HG03103 (cell line): ENCODE data around the gene ARAP2.

ENCODE experiments used
- ATAC-seq: cut with Tn5 transposase; IDR thresholded peaks from one replicate; pipeline ENCODE4 v1.9.1; 2021; ENCODE audit warnings: low read depth; ENCODE audit not compliant: unreplicated experiment

The ARAP2 gene

DNA sequence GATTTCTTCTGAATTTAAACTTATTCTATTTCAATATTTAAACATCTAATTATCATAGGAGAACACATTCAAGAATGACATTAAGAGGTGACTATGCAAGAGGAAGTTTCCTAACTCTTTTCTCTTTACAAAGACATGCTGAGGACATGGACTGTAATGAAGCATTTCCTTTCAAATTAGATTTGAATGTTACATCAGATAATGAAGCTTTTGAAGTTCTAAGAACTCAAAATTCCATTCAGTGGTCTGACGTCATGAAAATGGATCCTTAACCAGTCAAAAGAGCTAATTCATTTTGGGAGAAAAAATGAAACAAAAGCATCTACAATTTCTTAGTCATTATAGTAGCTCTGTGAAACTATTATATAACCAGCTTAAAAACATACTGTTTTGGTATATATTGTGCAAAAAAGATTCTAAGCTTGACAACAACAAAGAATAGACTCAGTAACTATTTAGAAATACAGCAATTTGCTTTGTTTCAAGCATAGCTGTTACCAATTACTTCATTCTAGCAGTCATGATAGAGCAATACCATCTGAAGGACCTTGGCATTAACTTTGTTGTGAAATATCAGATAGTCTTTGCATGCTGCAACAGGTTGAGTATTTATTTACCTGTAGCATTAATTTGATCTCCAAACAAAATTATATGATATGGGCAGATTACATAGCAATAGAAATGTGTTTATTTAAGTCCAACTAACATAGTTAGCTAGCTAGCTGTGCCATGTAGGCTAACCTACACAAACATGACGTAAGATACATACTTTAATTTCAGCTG lies 23.4 kb upstream of the ARAP2 start:
- ATAC-seq, result no peak

DNA sequence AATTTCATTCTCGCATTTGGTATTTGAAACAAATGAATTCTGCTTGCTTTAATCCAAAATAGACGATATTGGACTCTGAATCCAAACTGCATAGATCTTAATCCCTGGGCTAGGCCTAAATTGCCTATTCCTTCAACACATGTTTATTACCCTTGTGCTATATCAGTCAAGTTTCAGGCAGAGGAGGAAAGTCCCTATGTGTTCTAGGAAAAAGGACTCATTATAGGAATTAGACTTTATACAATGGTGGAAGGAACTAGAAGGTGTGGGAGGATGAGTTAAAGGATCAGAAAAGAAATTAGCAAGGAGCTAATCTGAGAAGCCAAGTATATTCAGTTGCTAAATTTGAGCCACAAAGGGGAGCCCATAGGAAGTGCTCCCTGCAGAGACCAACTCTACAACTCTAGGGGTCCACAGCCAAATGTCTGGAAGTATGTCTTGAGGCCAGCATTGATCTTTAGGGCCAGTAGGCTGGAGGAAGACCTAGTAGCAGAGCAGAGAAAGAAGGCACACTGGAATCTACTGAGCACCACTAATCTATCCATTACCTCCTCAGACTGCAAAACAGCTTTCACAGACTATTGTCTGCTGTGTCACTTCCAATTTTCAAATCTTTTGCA lies 20.0 kb upstream of the ARAP2 start:
- ATAC-seq, result no peak

DNA sequence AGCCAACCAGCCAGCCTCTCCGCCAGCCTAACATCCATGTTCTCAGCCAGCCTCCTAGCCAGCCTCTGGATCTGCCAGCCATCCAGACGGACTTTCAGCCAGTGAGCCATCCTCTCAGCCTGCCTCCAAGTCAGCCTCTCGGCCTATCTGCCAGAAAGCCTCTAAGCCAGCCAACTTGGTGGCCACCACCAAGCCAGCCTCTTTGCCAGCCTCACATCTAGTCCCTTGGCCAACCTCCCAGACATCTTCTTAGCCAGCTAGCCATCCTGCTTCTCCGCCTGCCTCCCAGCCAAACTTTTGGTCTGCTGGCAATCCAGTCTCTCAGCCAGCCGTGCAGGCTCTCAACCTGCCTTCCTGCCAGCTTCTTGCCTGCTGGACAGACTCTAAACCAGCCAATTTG lies 16.4 kb upstream of the ARAP2 start:
- ATAC-seq, result no peak

DNA sequence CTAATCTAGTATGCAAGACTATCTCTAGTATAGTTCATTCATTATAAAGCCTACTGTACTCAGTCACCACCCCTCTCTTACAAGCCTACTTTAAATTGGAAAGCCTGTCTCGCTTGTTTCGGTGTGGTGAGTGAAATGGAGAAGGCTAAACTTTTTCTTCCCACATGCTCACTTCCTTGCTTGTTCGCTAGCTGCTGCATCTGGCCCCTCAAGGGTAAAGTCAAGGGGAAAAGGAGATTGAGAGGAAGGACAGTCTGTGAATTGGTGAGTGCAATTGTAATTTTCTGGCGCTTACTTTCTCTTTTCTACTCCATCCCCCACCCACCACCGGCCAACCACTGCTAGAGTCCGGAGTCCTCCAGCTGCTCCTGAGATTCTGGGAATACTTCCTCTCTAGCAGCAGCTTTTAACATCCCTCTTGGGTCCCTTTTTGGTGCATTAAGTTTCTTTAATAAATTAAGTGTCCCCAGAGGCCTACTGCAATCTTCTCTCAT lies 12.1 kb upstream of the ARAP2 start:
- ATAC-seq, result peak; percentile 62

DNA sequence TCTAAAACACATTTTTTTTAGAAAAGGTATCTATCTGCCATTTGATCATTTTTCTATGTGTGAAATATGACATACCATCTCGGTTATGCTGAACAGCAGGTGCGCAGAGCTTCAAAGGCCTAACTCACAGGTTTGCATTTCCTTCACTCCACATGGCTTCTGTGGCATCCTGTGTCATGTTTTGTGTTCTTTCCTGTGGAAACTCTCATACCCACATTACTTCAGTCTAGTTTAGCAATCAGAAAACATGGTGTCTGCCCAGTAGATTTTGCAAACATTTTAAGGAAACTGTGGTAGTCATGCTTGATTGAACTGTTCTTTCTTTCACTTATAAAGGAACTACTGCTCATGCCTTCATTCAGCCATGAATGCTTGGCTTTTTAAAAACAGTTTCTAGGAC lies 11.3 kb upstream of the ARAP2 start:
- peak; percentile 67 for ATAC-seq

DNA sequence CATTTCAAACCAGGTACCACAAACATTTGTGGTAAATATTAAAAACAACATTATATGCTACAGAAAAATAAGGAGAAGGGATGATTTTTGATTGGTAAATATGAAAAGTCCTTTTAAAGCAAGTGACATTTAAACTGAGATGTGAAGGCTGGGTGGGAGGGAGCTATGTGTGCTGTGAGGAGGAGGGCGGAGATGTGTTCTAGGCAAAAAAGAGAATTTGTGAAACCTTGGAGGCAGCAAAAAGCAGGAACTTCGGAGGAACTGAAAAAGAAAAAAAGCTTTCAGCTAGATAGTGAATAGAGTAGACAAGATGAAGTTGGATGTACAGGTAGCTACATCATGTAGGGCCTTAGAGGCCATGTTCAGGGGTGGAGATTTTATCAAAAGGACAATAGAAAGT lies 10.1 kb upstream of the ARAP2 start:
- ATAC-seq, result no peak

DNA sequence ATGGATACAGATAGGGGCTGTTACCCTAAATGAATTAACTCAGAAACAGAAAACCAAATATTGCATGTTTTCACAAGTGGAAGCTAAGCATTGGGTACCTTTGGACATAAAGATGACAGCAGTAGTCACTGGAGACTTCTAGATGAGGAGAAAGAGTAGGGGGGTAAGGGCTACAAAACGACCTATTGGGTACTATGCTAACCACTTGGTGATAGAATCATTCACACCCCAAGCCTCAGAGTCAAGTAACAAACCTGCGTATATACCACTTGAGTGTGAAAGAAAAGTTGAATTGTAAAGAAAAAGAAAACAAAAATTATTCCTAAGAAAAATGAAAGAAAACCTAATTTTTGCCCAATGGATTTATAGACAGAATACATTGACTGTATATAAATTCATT lies 7.7 kb upstream of the ARAP2 start:
- ATAC-seq, result no peak

DNA sequence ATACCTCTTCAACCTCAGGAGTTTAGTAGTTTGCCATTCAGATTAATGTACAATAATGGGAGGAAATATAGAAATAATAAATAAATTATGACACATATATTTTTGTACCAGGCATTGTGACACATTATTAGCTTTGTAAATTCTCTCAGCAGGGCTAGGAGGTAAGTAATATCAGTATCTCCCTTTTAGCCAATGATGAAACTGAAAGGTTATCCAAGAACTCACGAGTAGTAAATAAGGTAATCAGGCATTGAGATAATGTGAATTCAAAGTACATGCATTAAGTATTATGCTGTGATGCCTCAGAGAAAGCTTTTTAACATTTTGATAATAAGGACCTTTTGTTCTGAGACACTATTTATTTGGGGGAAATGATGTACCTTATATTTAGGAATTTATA lies 5.3 kb upstream of the ARAP2 start:
- ATAC-seq, result no peak

DNA sequence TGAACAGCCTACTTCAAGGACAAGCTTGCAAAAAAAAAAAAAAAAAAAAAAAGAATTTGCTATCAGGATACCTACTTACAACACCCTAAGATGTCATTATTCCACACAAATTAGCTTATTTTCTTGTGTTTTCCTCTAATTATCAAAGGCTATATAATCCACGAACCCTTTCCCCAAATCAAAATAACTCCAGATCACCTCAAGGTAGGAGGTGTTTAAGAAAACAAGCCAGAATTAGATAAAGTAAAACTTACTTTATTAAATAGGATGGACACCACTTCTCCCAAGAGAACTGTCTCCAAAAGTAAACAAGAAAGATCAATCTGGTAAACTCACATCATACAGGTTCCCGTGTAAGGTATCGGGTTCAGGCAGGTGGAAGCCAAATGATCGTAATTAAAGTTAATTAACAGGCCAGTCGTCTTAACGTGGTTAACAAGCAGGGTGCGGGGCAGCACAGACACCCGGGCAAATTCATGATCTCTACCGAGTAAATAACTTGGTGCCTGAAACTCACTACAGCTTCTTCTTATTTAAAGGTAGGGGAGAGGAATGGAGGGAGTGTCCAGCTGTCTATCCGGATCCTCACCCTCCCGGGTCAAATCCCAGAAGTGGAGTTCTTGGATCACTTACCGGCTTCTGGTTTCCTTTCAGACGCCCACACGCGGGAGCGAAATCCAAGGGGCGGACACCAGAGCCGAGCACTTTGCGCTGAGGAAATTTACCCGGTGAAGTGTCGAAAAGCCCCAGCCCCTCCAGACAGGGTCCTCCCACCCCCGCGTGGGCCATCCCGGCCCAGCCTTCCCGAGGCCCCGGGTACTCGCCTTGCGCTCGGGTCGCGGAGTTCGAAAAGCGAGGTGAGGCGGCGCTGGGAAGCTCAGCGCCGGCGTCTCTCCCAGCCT lies 708 bp downstream of the ARAP2 start:
- ATAC-seq, result peak; percentile 28

DNA sequence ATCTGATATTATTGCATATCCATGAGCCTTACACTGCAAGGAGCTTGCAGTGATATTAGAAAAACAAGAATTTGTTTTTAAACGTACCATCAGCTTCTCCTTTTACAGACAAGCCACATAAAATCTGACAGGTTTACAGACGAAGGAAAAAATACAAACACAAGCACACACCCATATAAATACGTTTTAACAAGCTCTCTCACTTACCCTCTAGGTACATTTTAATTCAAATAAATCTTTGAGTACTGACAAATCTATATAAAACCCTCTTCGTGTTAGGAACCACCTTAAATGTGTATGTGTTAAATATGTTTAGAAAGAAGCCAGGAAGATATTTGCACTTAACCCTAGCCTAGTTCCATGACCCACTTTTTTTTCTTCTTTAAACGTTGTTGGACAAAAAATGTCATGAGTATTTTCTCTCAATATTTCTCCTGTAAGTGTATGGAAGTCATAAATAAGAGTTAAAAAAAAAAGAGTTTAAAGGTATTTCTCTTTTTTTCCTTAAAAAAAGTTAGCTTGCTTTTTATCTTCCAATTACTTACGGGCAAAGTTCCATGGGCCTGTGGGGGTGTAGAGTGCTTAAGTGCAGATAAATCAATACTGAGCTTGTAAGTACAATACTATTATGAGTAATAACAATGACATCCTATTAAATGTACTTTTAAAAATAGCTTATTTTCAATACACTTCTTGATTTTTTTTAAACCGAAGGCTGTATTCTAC lies 1.5 kb downstream of the ARAP2 start:
- ATAC-seq, result no peak

DNA sequence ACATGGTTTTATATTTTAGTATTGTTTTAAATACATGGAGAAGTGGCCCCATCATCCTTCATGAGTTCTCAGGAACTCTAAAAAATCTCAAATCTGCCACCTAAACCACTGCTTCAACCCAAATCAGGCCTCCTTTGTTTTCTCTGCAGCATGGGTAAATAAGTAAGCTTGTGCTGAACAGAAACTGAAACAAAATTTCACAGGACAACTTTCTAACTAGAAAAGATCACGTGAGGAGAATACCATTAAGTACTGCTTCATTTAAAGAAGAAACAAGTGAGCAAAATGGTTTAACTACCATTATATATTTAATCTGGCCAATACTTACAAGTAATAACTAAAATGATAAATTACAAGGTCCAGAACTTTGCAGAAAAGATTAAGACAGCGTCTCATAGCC lies 2.5 kb downstream of the ARAP2 start:
- peak; percentile 41 for ATAC-seq

DNA sequence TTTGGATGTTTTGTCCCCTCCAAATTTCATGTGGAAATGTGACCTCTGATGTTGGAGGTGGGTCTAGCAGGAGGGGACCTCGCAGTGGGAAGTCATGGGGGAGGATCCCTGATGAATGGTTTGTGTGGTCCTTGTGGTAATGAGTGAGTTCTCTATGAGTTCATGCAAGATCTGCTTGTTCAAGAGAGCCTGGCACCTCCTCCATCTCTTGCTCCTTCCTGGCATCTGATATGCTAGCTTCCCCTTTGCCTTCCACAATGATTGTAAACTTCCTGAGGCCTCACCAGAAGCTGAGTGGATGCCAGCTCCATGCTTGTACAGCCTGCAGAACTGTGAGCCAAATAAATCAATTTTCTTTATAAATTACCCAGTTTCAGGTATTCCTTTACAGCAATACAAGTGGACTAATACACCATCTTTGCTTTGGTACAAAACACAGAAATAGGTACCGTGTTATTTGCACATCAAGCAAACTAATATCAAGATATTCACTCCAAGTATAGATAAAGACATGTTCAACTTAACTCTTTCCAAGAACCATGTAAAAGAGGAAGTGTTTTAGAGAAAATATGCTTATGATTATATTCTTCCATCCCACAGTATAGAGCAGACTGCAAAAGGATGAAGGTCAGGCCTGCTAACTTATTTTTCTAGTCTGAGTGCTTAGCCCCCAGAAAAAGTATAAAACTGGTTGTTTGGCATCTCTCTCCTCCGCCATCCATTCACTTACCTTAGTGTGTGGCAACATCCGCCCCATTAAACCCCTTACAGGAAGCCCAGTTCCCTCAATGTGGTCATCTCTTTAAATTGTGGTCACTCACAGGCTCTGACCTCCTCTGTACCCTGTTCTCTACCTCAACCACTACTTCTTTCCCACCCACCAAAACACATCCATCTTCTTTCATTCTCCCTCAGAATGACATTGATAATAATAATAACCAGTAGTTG lies 6.7 kb downstream of the ARAP2 start:
- ATAC-seq, result no peak

DNA sequence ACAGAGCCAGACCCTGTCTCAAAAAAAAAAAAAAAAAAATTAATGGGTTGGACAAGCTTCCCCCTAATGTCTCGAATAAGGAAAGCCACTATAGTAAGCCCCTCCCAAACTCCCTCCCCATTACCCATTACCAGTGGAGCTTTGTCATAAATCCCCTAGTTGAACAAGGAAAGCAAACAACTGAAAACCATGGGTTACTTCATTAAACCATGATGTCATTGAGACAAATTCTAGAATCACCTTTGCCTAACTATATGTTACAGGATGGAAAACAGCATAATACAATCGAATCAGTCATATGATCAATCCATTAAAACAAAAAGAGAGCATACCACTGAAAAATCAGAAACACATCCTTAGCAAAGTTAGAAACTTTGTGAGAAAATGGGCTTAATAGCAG lies 8.2 kb downstream of the ARAP2 start:
- ATAC-seq, result no peak

DNA sequence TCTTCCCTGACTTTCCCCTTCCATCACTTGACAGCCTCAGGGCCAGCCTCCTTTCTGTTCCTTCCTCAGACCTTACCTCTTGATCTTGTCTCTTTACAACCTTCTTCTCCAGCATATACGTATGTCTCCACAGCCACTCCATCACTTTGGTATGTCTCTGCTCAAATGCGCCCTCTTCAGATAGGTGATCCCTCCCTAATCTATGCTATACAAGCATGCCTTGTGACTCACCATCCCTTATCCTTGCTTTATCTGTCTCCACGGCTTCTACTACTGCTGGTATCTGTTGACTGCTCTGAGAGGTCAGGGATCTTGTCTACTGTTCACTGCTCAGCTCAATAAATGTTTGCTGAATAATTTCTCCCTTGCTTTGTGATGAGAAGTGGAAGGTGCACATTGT lies 9.0 kb downstream of the ARAP2 start:
- no peak for ATAC-seq

DNA sequence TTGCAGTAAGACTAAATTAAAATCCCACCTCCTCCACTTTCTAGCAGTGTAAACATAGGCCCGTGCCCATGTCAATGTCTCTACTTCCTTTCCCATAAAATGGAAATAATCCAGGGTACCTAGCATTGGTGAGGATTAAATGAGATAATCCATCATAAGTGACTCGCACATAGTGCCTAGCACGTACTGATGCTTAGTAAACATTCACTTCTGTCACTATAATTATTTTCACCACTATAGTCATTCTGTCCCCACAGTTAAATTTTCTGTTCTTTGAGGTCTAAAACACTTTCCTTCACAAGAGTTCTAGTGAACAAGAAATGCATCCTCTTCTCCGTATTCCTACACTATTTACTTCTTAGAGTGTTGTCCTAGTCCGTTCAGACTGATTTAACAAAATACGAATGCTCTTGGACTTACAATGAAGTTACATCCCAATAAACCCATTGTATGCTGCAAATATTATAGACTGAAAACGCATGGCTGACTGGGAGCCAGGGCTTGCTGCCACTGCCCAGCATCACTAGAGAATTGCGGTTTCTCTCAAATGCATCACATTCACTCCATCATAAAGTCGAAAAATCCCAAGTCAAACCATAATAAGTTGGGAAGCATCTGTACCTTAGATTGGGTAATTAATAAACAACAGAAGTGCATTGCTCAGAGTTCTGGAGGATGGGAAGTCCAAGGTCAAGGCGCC lies 10.6 kb downstream of the ARAP2 start:
- ATAC-seq, result no peak

DNA sequence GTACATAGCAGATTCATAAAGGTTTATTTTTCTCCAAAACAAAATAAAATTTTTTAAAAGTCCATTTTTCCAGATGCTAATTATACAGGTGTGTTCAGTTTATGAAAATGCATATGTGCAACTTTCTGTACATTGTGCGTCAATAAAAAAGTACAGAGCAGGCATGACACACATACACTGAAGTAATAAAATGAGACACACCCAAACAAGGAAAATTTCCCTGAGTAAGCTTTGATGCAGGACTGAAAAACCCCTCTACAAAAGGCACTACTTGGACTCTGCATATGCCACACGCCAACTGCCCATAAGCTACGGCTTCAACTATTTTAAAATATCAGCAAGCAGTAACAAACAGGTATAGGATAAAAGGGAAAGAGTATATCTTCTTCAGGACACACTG lies 13.8 kb downstream of the ARAP2 start:
- ATAC-seq, result no peak

DNA sequence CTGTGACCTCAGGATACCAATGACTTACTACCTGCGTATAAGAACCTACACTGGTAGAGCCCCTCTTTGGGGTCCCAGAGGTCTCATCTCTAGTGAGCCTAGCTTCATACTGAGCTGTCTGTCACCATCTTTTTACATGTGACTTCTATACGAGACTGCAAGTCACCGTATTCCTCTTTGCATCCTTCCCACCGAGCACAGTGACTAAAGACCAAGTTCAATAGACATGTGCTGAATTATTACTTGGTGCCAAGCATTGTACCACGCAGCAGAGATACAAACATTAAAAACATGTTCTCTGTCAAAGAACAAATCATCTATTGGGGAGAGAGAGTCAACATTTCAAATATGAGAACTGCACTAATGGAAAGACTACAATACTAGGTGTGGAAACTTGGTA lies 16.4 kb downstream of the ARAP2 start:
- no peak for ATAC-seq

DNA sequence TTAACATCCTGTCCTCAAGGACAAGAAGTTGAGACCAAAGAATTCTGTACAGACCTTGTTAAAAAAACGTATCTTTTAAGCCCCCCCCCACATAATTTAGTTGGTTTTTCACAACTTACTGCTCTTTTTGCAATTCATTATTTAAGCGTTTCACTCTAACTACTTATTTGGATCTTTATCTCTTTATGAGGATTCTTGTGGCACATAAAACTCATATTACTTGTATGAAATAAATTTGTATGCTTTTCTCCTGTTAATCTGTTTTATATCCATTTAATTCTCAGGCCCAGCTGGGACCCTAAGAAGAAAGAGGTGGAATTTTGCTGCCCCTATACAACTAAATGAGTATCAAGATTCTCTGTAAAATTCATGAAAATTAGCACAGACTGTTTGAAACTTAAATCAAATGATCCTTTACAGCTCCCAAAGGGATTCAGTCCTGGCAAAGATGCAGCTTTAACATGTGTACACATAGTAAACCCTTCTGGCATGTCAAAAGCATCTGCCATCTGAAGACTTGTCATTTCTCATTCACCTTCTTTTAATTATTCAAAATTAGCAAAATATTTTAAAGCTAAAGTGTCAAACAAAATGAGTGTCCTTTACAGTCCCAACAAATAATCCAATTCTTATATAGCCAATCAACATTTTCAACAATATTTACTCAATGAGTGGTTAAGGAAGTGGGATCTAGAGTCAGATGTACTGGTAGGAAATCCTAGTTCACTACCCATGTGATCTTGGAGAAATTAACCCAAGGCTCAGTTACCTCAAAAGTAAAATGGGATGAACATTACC lies 17.7 kb downstream of the ARAP2 start:
- ATAC-seq, result no peak
